NCI-H2196 treated with DMSO at 0.1 percent for 48 hours (cell line): Measurements from ENCODE around the gene MGMT.

Experiments
- DNase-seq: peaks from one replicate; lab custom pipeline; 2025; ENCODE audit not compliant: unreplicated experiment; lab: John Stamatoyannopoulos, UW

MGMT gene

DNA sequence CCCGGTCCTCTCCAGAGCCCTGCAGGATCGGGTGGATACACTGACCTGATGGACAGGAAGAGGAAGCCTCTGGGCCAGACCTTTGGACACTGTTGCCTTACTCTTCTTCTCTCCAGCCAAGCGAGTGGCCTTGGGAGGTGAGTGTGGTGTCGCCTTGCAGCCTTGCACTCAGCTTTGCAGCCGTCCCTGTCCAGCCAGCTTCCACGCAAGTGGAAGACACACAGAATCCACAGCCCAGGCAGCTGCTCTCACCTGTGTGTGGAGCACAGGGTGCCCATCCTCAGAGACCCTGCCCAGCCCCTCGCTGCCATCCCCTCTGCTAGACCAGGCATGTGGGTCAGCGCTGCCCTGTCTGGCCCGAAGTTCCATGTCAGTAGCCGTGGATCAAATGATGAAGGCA is 258.0 kb downstream of the MGMT start:
- no peak for DNase-seq

DNA sequence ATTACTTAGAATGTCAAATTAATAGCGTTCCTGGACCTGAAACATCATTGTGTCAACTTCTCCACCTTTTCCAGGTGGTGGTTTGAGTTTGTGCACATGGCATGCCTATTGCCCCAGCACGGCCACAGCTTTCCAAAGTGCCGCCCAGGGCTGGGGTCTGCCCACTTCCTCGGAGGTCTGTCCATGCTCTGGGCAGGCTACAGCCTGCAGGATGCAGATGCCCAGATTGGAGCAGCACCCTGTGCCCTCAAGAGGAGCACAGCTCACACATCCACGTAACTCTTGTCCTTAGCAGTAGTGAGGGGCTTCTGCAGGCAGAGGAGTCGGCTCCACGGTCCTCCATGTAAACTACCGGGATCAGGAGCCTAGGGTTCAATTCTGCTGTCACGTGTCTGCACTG is 258.4 kb downstream of the MGMT start:
- DNase-seq: no peak

DNA sequence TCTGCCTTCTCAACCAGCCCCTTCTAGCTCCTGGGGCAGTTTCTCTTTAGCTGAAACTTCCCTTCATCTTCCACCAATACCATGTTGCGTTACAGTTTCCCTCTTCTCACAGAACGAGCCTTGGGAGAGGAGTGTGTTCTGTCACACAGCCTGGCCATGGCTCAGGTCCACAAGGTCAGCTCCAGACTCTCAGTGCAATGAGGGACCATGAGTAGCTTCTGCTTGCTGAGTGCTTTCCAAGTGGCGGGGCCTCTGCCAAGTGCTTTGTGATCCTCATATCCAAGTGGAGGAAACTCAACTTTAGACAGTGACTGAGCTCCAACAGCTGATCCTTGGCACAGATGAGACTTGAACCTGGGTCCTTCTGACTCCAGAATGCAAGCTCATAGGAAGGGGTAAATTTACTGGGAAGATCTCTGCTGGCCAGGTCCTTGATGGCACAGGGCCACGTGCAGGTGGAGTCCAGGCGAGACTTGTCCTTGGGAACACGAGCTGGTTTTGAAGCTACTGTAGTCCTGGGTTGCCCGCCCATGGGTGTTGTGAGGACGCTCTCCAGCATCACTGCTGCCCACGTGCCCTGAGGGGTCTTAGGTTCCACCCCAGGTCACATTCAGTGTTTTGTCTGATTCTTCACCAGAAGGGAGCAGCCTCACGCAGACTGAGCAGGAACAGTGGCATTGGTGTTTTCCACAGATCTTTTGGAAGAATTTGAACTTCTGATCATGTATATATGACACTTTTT is 259.0 kb downstream of the MGMT start:
- DNase-seq: no peak

DNA sequence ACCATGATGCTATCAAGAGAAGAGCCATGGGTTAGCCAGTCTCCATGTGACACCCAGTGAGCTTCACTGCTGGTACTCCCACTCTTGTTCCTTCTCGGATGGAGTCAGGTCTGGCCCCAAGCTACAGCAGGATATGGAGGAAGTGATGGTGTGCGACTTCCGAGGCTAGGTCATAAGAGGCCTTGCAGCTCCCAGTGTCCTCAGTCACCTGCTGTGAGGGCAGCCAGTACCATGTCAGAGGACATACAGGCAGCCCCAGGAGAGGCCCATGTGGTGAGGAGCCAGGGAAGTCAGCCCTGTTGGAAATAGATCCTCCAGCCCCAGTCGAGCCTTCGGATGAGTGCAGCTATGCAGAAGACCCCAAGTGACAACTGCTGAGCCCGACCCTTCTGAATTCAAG is 260.0 kb downstream of the MGMT start:
- no peak for DNase-seq

DNA sequence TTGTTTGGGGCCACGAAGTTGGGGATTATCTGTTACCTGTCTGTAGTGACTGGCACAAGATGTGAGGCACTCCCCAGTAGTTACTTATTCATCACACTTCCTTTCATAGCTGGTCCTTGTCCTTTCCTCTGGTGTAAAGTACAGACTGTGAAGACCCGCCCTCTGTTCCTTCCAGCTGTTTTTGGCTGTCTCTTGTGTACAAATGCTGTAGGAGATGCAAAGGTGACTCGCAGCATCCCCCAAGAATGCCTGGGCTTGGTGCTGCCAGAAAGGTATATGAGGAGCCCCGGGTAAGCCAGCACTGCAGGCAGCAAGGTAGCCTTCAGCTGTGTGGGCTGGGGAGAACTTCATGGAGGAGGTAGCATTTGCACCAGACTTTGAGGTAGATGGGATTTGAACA is 260.5 kb downstream of the MGMT start:
- no peak for DNase-seq

DNA sequence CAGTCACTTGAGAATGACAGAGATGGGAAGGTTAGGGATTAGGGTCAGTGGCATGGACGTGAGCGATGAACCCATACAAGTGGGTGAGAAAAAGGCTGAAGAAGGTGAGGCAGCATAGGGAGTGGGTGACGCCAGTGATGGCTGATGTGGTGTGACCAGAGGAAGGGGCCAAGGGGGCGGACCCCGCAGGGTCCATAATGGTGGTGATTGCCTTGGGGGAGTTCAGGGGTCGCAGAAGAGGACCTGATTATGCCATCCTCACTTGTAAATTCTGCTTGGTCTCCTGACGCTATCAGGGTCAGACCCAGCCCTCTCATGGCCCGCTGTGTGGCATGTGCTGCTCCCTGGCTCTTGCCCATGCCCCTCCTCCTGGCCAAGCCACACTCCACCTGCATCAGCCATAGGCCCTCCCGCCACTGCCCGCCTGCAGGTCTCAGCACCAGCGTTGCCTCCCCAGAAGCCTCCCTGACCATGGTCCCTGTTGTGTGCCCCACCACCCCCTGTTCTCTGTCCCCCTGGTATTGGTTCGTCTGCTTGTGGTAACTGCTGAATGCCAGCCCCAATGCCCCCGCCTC is 261.3 kb downstream of the MGMT start:
- DNase-seq: no peak

DNA sequence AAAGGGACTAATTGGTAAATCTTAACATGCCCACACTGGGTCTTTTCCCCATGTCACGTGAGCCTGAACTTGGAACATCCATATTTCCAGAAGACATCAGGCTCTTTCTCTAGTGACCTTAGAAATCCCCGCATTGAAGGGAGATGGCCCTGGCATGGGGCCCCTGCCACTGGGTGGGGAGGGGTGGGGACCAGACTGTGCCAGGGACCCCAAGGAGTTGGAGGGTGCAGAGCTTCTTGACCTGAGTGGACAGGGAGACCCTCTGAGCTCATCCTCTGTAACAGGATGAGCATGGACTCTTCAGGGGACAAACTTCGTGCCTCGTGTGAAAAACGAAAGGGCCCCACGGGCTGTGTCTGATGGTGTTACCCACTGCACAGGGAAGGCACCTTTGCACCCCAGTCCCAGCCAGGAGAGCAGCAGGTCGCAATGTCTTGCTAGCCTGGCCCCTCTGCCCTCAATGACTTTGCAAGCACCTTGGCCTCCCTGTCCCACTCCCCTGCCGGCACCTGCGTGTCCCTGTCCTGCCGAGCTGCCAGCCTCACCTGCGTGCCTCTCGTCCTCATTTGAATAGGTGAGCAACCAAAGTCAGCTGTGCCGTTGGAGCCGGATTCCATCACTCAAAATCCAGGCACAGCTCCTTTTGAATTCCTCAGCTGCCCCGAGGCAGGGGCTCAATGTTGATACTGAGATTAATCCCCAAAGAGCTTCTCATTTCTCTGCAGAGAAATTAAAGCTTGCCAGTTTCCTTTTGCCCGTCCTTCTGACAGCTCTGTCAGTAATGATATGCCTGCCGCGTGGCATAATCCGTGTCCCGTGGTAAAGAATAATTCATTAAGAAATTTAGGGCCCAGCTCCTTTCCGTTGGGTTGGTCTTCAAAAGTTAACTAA is 262.1 kb downstream of the MGMT start:
- no peak for DNase-seq

DNA sequence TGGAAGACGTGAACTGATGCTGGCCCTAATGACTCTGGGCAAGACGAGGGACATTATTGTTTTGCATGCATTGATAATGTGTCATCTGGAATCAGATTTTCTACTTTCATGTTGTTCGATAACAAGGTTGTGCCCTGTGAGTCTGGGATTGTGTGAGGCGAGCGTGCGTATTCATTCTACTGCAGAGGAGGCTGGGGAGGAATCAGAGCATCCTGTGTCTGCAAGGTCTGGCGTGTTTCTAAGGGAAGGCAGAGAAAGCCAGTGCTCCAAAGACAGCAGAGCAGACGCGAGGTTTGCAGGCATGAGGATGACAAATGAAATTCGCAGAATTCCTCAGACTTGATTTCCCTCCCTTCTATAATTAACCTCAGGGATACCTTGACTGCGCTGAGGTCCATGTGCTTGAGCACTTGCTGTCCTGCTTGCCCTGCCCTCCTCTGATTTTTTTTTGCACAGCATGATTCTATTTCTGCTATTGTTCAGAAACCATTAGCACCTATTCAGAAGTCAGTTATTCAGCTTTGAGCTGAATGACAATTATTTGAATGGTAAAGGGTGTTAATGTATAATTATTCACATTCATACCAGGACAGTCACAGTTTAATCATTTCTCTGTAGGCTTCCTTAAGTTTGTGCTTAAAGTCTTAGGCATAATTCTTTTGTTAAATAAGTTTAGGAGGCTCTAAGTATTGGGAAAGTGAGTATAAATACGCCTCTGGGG is 263.4 kb downstream of the MGMT start:
- DNase-seq: no peak

DNA sequence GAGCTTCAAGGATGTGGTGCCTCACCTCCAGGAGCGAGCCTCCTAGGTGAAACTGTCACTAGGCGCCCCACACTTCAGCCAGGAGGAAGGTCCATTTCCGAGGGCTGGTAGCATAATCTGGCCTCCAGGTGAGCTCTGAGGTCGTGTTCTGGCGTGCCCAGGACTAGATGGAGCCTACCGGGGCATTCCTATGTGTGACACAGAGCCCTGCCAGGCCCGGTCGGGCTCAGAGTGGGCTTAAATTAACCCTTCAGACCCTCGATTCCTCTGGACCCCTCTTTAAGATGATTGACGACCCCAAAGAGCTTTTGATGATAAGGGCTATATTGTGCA is 263.9 kb downstream of the MGMT start:
- no peak for DNase-seq

DNA sequence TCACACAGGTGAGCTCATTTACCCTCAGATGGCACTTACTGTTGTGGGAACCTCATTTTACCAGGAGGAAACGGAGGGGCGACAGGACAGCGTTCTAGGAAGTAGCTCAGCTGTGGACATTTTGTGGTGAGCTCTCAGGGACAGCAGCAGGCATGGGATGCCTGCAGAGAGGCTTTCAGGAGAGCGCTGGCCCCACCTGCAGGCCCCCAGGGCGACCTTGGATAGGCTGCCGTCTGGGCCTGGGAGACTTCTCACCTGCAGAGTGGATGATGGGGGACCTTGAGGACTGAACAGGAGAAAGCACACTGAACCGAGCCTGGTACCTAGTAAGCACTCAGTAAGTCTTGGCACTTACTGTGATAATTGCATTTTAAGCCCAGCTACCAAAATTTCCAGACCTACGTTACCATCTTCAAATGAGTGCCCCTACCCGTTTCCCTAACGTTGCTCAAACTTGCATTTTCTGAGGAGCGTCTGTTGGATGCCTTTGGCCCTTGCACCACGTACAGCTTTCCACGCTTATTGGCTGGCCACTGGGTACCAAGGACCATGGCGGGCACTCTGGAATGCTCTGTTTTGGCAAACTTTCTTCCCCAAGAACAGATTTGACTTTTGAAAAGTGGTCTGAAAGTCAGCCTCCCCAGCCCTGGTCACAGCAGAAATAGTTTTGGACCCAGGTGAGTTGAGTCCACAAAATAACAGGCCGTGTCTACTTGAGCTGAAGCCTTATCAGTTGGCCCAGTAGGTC is 273.7 kb downstream of the MGMT start:
- DNase-seq: no peak

DNA sequence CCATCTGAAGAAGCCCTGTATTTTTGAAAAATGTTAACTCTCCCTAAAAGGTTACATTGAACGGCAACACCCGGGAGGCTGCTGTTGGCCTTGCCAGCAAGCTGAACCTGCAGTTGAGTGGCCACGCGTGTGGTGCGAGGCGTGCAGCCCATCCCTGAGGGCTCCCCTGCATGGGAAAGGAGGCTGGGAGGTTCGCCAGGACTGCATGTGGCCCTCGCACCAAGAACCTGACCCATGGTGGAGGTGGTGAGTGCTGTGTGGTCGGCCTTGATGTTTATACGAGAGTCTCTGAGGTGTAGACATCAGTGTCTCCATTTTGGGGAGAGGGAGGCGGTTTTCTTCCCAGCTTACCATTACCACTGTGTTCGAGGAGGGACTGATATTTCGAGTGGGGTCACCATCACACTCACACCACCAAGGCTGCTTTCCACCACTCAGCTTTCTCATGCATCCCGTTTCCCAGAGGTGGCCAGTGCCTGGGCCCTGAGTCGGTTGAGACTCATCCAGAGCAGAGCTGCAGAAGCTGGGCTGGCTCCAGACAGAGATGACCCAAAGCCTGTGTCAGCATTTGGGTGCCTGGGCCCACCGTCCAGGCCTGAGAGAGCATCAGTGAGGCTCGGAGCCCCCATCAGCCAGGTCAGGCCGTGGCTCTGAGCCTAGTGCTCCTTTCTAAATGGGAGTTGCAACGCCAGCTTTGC is 274.4 kb downstream of the MGMT start:
- DNase-seq: no peak

DNA sequence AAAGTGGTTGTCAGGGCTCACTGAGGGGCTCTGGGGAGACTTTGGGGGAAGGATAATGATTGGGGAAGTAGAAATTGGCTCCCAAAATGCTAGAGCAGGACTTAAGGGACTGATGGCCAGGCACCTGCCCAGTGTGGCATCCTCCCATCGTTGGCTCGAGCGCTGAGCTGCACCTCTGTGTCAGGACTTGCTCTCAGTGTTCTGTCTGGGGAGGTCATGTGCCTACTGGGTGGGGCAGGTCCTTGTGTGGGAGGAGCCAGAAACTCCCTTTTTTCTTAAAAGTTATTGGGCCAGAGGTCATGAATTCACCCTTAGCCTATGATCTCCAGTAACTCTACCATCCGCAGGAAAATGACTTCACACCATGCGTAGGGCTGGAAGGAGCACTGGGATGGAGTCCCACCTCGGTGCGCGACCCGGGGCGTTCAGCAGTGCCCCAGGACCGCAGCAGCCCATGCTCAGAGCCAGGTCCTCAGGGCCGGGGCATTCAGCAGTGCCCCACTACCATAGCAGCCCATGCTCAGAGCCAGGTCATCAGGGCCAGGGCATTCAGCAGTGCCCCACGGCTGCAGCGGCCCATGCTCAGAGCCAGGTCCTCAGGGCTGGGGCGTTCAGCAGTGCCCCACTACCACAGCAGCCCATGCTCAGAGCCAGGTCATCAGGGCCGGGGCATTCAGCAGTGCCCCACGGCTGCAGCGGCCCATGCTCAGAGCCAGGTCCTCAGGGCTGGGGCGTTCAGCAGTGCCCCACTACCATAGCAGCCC is 275.1 kb downstream of the MGMT start:
- DNase-seq: no peak

DNA sequence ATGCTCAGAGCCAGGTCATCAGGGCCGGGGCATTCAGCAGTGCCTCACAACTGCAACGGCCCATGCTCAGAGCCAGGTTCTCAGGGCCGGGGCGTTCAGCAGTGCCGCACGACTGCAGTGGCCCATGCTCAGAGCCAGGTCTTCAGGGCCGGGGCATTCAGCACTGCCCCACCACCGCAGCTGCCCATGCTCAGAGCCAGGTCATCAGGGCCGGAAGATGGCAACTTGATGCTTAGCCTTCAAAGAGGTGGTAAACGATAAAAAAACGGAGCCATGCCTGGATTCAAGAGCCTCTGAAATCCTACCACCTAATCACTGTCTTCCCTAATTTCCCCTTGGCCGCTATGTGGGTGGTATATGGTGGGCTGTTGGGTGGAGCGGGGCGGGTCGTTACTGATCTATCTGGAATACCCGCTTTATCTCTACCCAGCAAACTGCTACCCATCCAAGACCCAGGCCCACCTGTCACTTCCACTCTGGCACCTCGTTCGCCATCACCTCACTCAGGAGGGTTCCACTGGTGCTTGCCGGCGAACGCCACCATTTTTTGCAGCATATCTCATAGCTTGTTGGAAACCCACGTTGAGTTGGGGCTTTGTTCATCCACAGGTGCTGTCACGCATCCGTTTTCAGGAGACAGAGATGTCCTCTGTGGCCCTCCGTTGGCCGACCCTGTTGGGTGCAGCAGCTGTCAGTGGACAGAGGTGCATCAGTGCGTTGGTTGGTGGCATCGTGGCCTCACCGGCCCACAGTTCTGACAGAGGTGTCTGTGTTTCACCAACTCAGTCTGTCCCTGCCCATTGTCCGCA is 275.9 kb downstream of the MGMT start:
- DNase-seq: no peak

DNA sequence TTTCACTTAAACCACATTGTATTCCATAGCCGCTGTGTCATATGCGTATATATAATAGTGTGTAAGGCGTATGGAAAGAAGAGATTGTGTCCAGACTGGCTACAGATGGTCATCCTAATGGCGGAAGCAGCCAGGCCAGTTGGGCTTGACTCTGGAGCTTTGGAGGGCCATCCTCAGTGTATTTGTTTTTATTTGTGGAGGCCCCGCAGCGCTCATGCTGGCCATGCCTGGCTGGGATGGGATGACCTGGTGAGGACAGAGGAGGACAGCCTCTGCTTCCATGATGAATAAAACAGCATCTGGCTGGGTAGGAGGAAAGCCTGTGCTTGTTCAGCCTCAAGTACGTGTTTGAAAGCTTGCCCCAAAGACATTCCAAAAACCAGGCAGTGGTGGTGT is 276.7 kb downstream of the MGMT start:
- DNase-seq: no peak

DNA sequence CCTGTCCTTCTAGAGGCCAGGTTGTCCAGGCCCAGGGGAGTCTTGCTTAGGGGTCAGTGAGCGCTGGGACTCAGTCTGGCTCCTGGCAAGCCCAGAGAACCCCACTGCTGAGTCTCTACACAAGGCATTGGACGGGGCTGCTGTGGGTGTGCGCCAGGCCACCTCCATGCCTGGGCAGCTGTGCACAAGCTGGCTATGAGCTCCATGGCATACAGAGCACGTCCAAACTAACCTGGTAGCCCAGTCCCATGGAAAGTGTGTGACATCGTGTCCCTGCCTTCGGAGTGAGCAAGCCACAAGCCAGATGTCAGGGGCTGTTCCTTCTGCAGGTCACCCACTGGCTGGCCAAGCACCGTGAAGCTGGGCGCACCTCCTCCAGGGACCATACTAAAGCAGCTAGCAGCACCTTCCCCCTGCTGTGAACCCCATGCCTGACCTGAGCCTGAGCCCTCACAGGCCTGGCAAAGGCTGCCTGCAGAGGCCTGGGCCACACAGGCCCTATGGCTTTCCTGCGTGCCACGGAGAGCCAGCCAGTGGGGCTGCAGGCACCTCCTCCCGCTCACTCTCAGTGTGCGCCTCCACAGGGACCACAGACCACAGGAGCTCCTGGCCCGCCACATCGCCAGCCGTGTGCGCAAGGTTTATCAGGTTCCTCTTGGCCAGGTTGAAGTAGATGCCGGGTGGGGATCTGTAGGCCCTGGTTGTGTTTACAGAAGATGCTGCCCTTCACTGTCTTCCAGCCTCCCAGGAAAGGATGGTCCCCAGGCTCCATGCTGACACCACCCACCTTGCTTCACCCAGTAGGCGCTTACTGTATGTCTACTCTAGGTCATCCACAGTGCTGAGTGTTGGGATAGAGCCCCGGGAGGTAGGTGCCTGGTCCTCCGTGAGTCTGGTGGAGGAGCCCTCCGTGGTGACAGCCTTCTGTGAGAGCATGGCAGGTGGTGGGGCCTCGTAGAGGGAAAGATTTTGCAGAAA is 277.4 kb downstream of the MGMT start:
- no peak for DNase-seq

DNA sequence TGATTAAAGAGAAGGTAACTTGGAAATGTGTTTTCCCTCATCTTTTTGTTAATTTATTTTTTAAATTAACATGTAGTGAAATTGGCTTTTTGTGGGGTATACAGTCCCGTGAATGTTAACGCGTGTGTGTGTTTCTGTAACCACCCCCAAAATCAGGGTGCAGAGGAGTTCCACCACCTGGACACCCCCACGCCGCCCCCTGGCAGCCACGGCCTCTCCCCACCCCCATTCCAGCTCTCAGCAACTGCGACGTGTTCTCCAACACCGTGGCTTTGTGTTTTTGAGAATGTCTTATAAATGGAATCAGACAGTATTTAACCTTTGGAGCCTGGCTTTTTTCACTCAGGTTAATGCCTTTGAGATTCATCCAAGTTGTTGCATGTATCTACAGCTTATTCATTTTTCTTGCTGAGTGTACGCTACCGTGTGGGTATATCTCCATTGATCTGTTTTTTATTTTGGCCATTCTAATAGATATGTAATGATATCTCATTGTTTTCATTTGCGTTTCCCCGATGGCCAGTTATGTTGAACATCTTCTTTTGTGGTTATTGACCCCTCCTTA is 278.2 kb downstream of the MGMT start:
- DNase-seq: no peak
